GM23338 (cell line): ENCODE results near the gene EXOC6B. TPM values are rescaled to one million over a fixed set of nuclear protein-coding genes. Genes with fewer than 3 reads are reported as not detected.

ENCODE experiments used
- ATAC-seq: fragments of 200-7000 bp; cut with Tn5 transposase; 3 replicates; pipeline ENCODE4 v1.9.1; 2020
- DNase-seq: peaks from one replicate; pipeline ENCODE4 v3.0.0-alpha.2; 2015; ENCODE audit warnings: low spot score
- H2AFZ ChIP-seq: fragments of 200-600 bp; sonication (generic); 2 replicates; pipeline ENCODE4 v1.8.0; 2016; ENCODE audit warnings: antibody characterized with exemption, mild to moderate bottlenecking, moderate library complexity
- H3F3A ChIP-seq: fragments of 200-600 bp; sonication (generic); replicated peaks from 2 replicates; pipeline ENCODE4 v1.8.0; 2017; ENCODE audit warnings: antibody characterized with exemption, mixed run types, low read depth
- H3K27ac ChIP-seq: fragments of 200-600 bp; sonication (generic); 2 replicates; pipeline ENCODE4 v1.6.1; 2016; ENCODE audit warnings: low read depth
- H3K27me3 ChIP-seq: fragments of 200-600 bp; sonication (generic); 2 replicates; pipeline ENCODE4 v1.8.0; 2016; ENCODE audit warnings: mild to moderate bottlenecking, mixed run types, moderate library complexity; ENCODE audit not compliant: insufficient read depth
- H3K36me3 ChIP-seq: fragments of 200-600 bp; sonication (generic); 2 replicates; pipeline ENCODE4 v1.8.0; 2016; ENCODE audit warnings: mild to moderate bottlenecking; ENCODE audit not compliant: insufficient read depth
- H3K4me1 ChIP-seq: fragments of 200-600 bp; sonication (generic); 2 replicates; pipeline ENCODE4 v1.8.0; 2016; ENCODE audit warnings: mild to moderate bottlenecking, moderate library complexity; ENCODE audit not compliant: insufficient read depth
- H3K4me2 ChIP-seq: fragments of 200-600 bp; sonication (generic); 2 replicates; pipeline ENCODE4 v1.7.1; 2017; ENCODE audit warnings: mixed run types
- H3K4me3 ChIP-seq: fragments of 200-600 bp; sonication (generic); 2 replicates; pipeline ENCODE4 v1.6.1; 2016; ENCODE audit warnings: mixed run types
- H3K79me2 ChIP-seq: fragments of 200-600 bp; sonication (generic); replicated peaks from 2 replicates; pipeline ENCODE4 v1.8.0; 2017; ENCODE audit warnings: mild to moderate bottlenecking; ENCODE audit not compliant: insufficient read depth
- H3K9me2 ChIP-seq: fragments of 200-600 bp; sonication (generic); 2 replicates; pipeline ENCODE4 v1.8.0; 2017; ENCODE audit not compliant: insufficient read depth
- H4K20me1 ChIP-seq: fragments of 200-600 bp; sonication (generic); replicated peaks from 2 replicates; pipeline ENCODE4 v1.8.0; 2017; ENCODE audit warnings: mild to moderate bottlenecking; ENCODE audit not compliant: insufficient read depth
- H3K27ac Mint-ChIP-seq: 2 replicates; pipeline ENCODE4 v1.8.0; 2020; ENCODE audit warnings: inconsistent platforms, mild to moderate bottlenecking, moderate library complexity, mixed read lengths
- H3K27me3 Mint-ChIP-seq: 3 replicates; pipeline ENCODE4 v1.8.0; 2022; ENCODE audit warnings: low read depth, mild to moderate bottlenecking, moderate library complexity, mixed read lengths, inconsistent platforms; ENCODE audit not compliant: insufficient read depth, poor library complexity
- H3K36me3 Mint-ChIP-seq: 3 replicates; pipeline ENCODE4 v1.8.0; 2021; ENCODE audit warnings: low read depth, mild to moderate bottlenecking, inconsistent platforms, moderate library complexity, mixed read lengths
- H3K4me1 Mint-ChIP-seq: 3 replicates; pipeline ENCODE4 v1.8.0; 2020; ENCODE audit warnings: mild to moderate bottlenecking, inconsistent platforms, mixed read lengths
- H3K4me3 Mint-ChIP-seq: 3 replicates; pipeline ENCODE4 v1.8.0; 2021; ENCODE audit warnings: moderate library complexity, mild to moderate bottlenecking, inconsistent platforms, mixed read lengths
- H3K9me3 Mint-ChIP-seq: 3 replicates; pipeline ENCODE4 v1.8.0; 2020; ENCODE audit warnings: moderate library complexity, mild to moderate bottlenecking, inconsistent platforms, mixed read lengths
- POLR2AphosphoS5 ChIP-seq: IDR thresholded peaks from 2 replicates; pipeline ENCODE4 v1.6.1; 2016; ENCODE audit warnings: antibody characterized with exemption, low read depth
- STAT1 ChIP-seq: IDR thresholded peaks from one replicate; pipeline ENCODE4 v1.6.1; 2016; ENCODE audit warnings: antibody characterized with exemption; ENCODE audit not compliant: unreplicated experiment
- ZNF331 ChIP-seq: fragments of 250-450 bp; sonication (Bioruptor Pico); IDR thresholded peaks from 2 replicates; pipeline ENCODE4 v1.5.0; 2020; ENCODE audit warnings: low read depth, mild to moderate bottlenecking, moderate library complexity
- polyA plus RNA-seq: library from polyadenylated mRNA; unstranded; fragments of >200 nt; fragmentation: Nextera tagmentation; extraction: Ambion mirVana; gene quantifications from 2 replicates; pipeline ENCODE4 v1.2.1, GENCODE V29; 2016
- total RNA-seq: library from RNA; depleted of rRNA; stranded (reverse); fragments of >200 nt; shearing (Covaris generic); gene quantifications from 2 replicates; pipeline ENCODE4 v1.2.3, GENCODE V29; 2014
- TF ChIP-seq, protein P1 (sequence below), 2 experiments: fragments of 200-600 bp in 1 of 2; sonication (generic) in 1 of 2; conservative IDR thresholded peaks; 2 replicates each; pipeline versions ENCODE4 v1.5.1 to v1.6.1; 2016 to 2017; ENCODE audit warnings: antibody characterized with exemption in 2 of 2, low read depth in 2 of 2, mild to moderate bottlenecking in 2 of 2, moderate library complexity in 1 of 2

EXOC6B gene
- total and polyA plus RNA-seq, 2 experiments from 2014 or later = 7.2 to 45.9 TPM

GRCh38 chr2:72778410-72778809, 47.4 kb downstream of the EXOC6B start:
- no peaks in the 10 kb centered on the region for H3F3A ChIP-seq
- H3K36me3 Mint-ChIP-seq = peaks cover 4% of the 10 kb centered on the region; the same call in 1 of the 3 replicates
- H3K27me3 ChIP-seq = no peaks in the 10 kb centered on the region
- H3K4me1 Mint-ChIP-seq = peaks cover 24% of the 10 kb centered on the region
- no peak overlapping the region for H3K27ac ChIP-seq
- H3K4me1 ChIP-seq = peaks cover 25% of the 10 kb centered on the region
- H4K20me1 ChIP-seq = no peaks in the 10 kb centered on the region
- ATAC-seq = no peak
- DNase-seq = no peak
- no peak overlapping the region for H3K4me2 ChIP-seq
- H3K4me3 Mint-ChIP-seq = no peak overlapping the region
- no peak overlapping the region for H2AFZ ChIP-seq
- no peaks in the 10 kb centered on the region for H3K36me3 ChIP-seq
- no peaks in the 10 kb centered on the region for H3K9me2 ChIP-seq
- H3K27ac Mint-ChIP-seq = no peak overlapping the region
- TF ChIP-seq, protein P1, sequence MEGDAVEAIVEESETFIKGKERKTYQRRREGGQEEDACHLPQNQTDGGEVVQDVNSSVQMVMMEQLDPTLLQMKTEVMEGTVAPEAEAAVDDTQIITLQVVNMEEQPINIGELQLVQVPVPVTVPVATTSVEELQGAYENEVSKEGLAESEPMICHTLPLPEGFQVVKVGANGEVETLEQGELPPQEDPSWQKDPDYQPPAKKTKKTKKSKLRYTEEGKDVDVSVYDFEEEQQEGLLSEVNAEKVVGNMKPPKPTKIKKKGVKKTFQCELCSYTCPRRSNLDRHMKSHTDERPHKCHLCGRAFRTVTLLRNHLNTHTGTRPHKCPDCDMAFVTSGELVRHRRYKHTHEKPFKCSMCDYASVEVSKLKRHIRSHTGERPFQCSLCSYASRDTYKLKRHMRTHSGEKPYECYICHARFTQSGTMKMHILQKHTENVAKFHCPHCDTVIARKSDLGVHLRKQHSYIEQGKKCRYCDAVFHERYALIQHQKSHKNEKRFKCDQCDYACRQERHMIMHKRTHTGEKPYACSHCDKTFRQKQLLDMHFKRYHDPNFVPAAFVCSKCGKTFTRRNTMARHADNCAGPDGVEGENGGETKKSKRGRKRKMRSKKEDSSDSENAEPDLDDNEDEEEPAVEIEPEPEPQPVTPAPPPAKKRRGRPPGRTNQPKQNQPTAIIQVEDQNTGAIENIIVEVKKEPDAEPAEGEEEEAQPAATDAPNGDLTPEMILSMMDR (conservative IDR thresholded peaks at IDR 0.05; ENCODE audit: low read depth in 2 of 2) = no peak
- no peak for TF ChIP-seq STAT1
- no peaks in the 10 kb centered on the region for H3K79me2 ChIP-seq
- no peaks in the 10 kb centered on the region for H3K27me3 Mint-ChIP-seq
- no peak overlapping the region for H3K4me3 ChIP-seq
- H3K9me3 Mint-ChIP-seq = no peaks in the 10 kb centered on the region

DNA sequence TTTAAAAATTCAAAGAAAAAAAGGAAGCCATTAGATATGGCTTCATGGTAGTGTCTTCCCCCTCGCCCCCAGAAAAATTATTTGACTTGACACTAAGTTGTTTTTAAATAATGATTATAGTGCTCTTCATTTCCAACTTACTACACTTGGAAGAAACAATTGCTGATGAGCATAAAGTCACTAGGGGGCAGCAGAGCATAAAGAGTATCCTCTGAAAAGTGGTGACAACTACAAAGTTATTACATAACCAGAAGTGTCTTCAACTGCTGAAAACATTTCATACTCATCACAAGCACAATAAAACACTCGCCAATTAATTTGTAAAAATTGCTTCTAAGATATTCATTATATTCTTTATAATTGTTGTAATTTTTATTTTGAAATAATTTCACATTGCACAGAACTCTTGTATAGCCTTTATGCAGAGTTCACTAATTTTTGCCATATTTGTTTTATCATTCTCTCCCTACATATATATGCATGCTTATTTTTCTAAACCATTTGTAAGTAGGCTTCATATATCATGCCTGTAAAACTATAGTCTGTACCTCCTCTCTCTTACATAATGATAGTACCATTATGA, 54.9 kb downstream of the EXOC6B start:
- Mint-ChIP-seq H3K9me3 (no peaks in the 10 kb centered on the region), H3K27ac (no peak overlapping the region), H3K36me3 (no peaks in the 10 kb centered on the region), H3K4me1 (peaks cover 15% of the 10 kb centered on the region; the same call in 2 of the 3 replicates), H3K4me3 (no peak overlapping the region), H3K27me3 (no peaks in the 10 kb centered on the region)
- Histone ChIP-seq H3K9me2 (no peaks in the 10 kb centered on the region), H3K79me2 (peaks cover 3% of the 10 kb centered on the region), H3K4me1 (peaks cover 20% of the 10 kb centered on the region; the same call in 1 of the 2 replicates), H4K20me1 (no peaks in the 10 kb centered on the region), H3F3A (no peaks in the 10 kb centered on the region), H3K36me3 (no peaks in the 10 kb centered on the region), H3K27ac (no peak overlapping the region), H3K4me3 (no peak overlapping the region), H2AFZ (no peak overlapping the region), H3K4me2 (no peak overlapping the region), H3K27me3 (no peaks in the 10 kb centered on the region)
- DNase-seq = peak; percentile 89
- no peak for TF ChIP-seq POLR2AphosphoS5
- TF ChIP-seq ZNF331 (CRISPR knock-in tag) = no peak
- TF ChIP-seq, protein P1 (conservative IDR thresholded peaks at IDR 0.05; ENCODE audit: low read depth in 2 of 2) = peak; percentile 84 to 86
- peak; percentile 36; the same call in 2 of the 3 replicates for ATAC-seq
